Neural progenitor cell (in vitro differentiated cells): Measurements from ENCODE around the gene CLCNKA. TPM values are rescaled to one million over a fixed set of nuclear protein-coding genes. Genes with fewer than 3 reads are reported as not detected.
"Not testable (repeated sequence)": the region's sequence is repeated elsewhere in the genome, so short reads cannot be mapped to it uniquely, and the experiment has no call there.

Source experiments
- DNase-seq: peaks from one replicate; pipeline ENCODE4 v3.0.0-alpha.2; 2016; ENCODE audit warnings: low spot score
- H2AFZ ChIP-seq: fragments of 200-600 bp; sonication (generic); replicated peaks from 2 replicates; pipeline ENCODE4 v1.6.1; 2016; ENCODE audit warnings: antibody characterized with exemption
- H3F3A ChIP-seq: fragments of 200-600 bp; sonication (generic); 2 replicates; pipeline ENCODE4 v1.6.1; 2016; ENCODE audit warnings: antibody characterized with exemption, low read depth
- H3K27ac ChIP-seq: fragments of 200-600 bp; sonication (generic); 2 replicates; pipeline ENCODE4 v1.5.1; 2016; ENCODE audit warnings: mild to moderate bottlenecking
- H3K27me3 ChIP-seq: fragments of 200-600 bp; sonication (generic); 2 replicates; pipeline ENCODE4 v1.6.1; 2016; ENCODE audit warnings: mild to moderate bottlenecking, moderate library complexity
- H3K36me3 ChIP-seq: fragments of 200-600 bp; sonication (generic); 2 replicates; pipeline ENCODE4 v1.5.1; 2016
- H3K4me1 ChIP-seq: fragments of 200-600 bp; sonication (generic); 2 replicates; pipeline ENCODE4 v1.6.1; 2016; ENCODE audit warnings: mixed run types
- H3K4me2 ChIP-seq: fragments of 200-600 bp; sonication (generic); 2 replicates; pipeline ENCODE4 v1.6.1; 2016
- H3K4me3 ChIP-seq: fragments of 200-600 bp; sonication (generic); 2 replicates; pipeline ENCODE4 v1.5.1; 2016
- H3K79me2 ChIP-seq: fragments of 200-600 bp; sonication (generic); 2 replicates; pipeline ENCODE4 v1.6.1; 2016; ENCODE audit warnings: low read depth
- H3K9ac ChIP-seq: fragments of 200-600 bp; sonication (generic); 2 replicates; pipeline ENCODE4 v1.6.1; 2016
- H3K9me3 ChIP-seq: fragments of 200-600 bp; sonication (generic); 2 replicates; pipeline ENCODE4 v1.5.1; 2016; ENCODE audit warnings: low read depth
- H4K20me1 ChIP-seq: fragments of 200-600 bp; sonication (generic); 2 replicates; pipeline ENCODE4 v1.6.1; 2016; ENCODE audit warnings: low read depth
- H3K27ac Mint-ChIP-seq: 3 replicates; pipeline ENCODE4 v1.8.0; 2021; ENCODE audit warnings: mixed read lengths
- H3K27me3 Mint-ChIP-seq: 2 replicates; pipeline ENCODE4 v1.8.0; 2022; ENCODE audit warnings: low read depth, mild to moderate bottlenecking, inconsistent platforms, moderate library complexity, mixed read lengths; ENCODE audit not compliant: insufficient read depth
- H3K36me3 Mint-ChIP-seq: 3 replicates; pipeline ENCODE4 v1.8.0; 2021; ENCODE audit warnings: mixed read lengths
- H3K4me1 Mint-ChIP-seq: 3 replicates; pipeline ENCODE4 v1.8.0; 2021; ENCODE audit warnings: mixed read lengths
- H3K4me3 Mint-ChIP-seq: 3 replicates; pipeline ENCODE4 v1.8.0; 2021; ENCODE audit warnings: mild to moderate bottlenecking, moderate library complexity, mixed read lengths
- H3K9me3 Mint-ChIP-seq: 3 replicates; pipeline ENCODE4 v1.8.0; 2020; ENCODE audit warnings: mixed read lengths
- EZH2 ChIP-seq: fragments of 200-600 bp; sonication (generic); IDR thresholded peaks from 2 replicates; pipeline ENCODE4 v1.6.1; 2017; ENCODE audit warnings: antibody characterized with exemption, mild to moderate bottlenecking, moderate library complexity
- EZH2phosphoT487 ChIP-seq: fragments of 200-600 bp; sonication (generic); IDR thresholded peaks from 2 replicates; pipeline ENCODE4 v1.6.1; 2017; ENCODE audit warnings: antibody characterized with exemption
- total RNA-seq: library from RNA; depleted of rRNA; stranded (reverse); fragments of >200 nt; gene quantifications from 2 replicates; pipeline ENCODE4 v1.2.3, GENCODE V29; 2015; ENCODE audit warnings: low replicate concordance
- TF ChIP-seq, protein P1 (sequence below): fragments of 200-600 bp; sonication (generic); IDR thresholded peaks from 2 replicates; pipeline ENCODE4 v1.5.1; 2017; ENCODE audit warnings: antibody characterized with exemption, mild to moderate bottlenecking

CLCNKA gene
- total RNA-seq, 1 donor from 2014 or later = not detected

DNA sequence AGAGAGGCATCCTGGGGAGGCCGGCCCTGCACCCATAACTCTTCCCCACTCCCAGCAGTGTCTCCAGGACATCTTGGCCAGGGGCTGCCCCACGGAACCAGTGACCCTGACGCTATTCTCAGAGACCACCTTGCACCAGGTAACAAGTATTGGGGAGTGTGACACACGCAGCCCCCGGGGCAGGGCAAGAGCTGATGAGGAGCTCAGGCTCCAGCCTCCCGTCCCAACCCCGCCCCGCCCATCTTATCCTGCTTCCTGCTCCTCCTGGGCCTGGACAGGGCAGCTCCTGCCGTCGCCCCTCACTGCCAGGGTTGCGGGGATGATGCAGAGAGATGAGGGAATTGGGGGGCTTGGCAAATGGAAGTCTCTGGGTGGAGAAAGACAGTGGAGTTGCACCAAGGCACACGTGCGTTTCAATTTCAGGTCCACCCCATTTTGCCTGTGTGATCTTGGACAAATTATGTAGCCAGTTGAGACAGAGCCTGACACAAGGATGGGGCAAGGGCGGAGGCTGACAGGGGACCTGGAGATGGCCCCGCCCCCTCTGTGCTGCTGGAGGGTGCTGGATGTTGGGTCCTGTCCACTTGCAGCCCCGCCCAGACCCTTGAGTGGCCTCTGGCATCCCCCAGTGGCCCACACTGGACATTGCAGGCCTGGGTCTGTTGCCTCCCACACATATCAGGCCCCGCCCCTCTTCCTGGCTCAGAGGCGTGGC lies 10.7 kb downstream of the CLCNKA start:
- Mint-ChIP-seq H3K4me3 (peak overlapping the region; percentile 41), H3K27me3 (peaks cover 14% of the 10 kb centered on the region), H3K9me3 (no peaks in the 10 kb centered on the region), H3K4me1 (peaks cover 10% of the 10 kb centered on the region), H3K36me3 (no peaks in the 10 kb centered on the region), H3K27ac (peak overlapping the region; percentile 83)
- Histone ChIP-seq H3K27me3 (no peaks in the 10 kb centered on the region), H2AFZ (no peak overlapping the region), H3K36me3 (no peaks in the 10 kb centered on the region), H3K4me2 (no peak overlapping the region), H4K20me1 (no peaks in the 10 kb centered on the region), H3K4me1 (no peaks in the 10 kb centered on the region), H3K4me3 (no peak overlapping the region), H3F3A (no peaks in the 10 kb centered on the region), H3K79me2 (no peaks in the 10 kb centered on the region), H3K9ac (no peak overlapping the region), H3K9me3 (no peaks in the 10 kb centered on the region), H3K27ac (no peak overlapping the region)
- TF ChIP-seq, protein P1, sequence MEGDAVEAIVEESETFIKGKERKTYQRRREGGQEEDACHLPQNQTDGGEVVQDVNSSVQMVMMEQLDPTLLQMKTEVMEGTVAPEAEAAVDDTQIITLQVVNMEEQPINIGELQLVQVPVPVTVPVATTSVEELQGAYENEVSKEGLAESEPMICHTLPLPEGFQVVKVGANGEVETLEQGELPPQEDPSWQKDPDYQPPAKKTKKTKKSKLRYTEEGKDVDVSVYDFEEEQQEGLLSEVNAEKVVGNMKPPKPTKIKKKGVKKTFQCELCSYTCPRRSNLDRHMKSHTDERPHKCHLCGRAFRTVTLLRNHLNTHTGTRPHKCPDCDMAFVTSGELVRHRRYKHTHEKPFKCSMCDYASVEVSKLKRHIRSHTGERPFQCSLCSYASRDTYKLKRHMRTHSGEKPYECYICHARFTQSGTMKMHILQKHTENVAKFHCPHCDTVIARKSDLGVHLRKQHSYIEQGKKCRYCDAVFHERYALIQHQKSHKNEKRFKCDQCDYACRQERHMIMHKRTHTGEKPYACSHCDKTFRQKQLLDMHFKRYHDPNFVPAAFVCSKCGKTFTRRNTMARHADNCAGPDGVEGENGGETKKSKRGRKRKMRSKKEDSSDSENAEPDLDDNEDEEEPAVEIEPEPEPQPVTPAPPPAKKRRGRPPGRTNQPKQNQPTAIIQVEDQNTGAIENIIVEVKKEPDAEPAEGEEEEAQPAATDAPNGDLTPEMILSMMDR = peak; percentile 79
- TF ChIP-seq EZH2phosphoT487 = no peak
- DNase-seq = peak; percentile 97

DNA sequence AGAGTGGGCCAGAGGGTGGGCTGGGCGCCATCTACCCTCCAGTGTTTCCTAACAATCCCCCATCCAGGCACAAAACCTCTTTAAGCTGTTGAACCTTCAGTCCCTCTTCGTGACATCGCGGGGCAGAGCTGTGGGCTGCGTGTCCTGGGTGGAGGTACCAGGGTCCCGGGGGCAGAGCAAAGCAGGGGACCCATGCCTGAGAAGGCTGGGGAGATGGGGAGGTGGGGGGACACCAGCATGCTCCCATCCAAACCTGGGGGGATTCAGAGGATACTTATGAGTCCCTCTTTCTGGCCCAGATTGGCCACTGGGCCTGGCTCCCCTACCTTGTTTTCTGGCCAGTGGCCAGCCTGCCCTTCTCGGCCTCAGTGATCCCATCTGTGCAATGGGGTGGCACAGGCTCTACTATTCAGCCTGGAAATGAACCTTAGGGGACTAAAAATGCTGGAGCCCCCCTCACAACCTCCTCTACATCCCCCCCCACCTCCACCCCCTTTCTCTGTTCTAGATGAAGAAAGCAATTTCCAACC lies 11.3 kb downstream of the CLCNKA start:
- not testable (repeated sequence) for H3K4me1 ChIP-seq, H4K20me1 ChIP-seq, DNase-seq, H3K9me3 Mint-ChIP-seq, H3F3A ChIP-seq, H3K4me1 Mint-ChIP-seq, H3K27me3 ChIP-seq, H3K36me3 ChIP-seq, H3K4me3 Mint-ChIP-seq, H3K9me3 ChIP-seq, H3K27ac Mint-ChIP-seq, H3K36me3 Mint-ChIP-seq, H3K4me3 ChIP-seq, H3K79me2 ChIP-seq, H3K27ac ChIP-seq, H3K9ac ChIP-seq
- peaks cover 12% of the 10 kb centered on the region for H3K27me3 Mint-ChIP-seq
- peak overlapping the region; percentile 82 for H2AFZ ChIP-seq
- H3K4me2 ChIP-seq = peak overlapping the region; percentile 42

DNA sequence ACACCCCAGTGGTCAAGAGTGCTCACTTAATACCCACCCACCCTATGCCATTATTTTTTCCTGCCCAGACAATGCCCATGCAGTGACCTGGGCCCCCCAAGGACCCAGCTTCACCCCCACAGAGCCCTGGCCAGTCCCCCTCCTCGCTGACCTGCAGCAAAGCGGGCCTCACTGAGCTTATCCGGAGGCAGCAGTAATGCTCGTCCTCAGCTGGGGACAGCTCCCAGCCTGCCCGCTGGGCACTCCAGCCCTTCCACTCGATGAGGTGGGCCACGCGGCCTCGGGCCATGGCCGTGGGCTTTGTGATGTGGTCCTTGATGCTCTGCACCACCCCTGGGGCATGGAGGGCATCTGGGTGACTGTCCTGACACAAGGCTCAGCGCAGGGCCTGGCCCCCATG lies 14.6 kb downstream of the CLCNKA start:
- H3K4me3 ChIP-seq = not testable (repeated sequence)

DNA sequence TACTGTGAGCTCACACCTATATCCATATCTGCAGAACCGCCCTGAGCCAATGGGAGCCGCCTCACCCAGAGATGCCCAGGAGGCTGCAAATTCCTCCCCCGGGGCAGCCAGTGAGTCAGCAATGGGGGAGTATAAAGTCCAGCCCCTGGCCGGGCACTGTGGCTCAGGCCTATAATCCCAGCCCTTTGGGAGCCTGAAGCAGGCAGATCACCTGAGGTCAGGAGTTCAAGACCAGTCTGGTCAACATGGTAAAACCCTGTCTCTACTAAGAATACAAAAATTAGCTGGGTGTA lies 16.7 kb downstream of the CLCNKA start:
- Histone ChIP-seq H4K20me1 (no peaks in the 10 kb centered on the region), H3K36me3 (no peaks in the 10 kb centered on the region), H3K4me2 (no peak overlapping the region), H2AFZ (no peak overlapping the region), H3K27ac (no peak overlapping the region), H3K4me3 (no peak overlapping the region), H3F3A (no peaks in the 10 kb centered on the region), H3K4me1 (no peaks in the 10 kb centered on the region), H3K79me2 (no peaks in the 10 kb centered on the region), H3K9me3 (no peaks in the 10 kb centered on the region), H3K9ac (no peak overlapping the region), H3K27me3 (no peaks in the 10 kb centered on the region)
- H3K27me3 Mint-ChIP-seq = peaks cover 5% of the 10 kb centered on the region
- H3K4me3 Mint-ChIP-seq = no peak overlapping the region
- no peak overlapping the region for H3K27ac Mint-ChIP-seq
- peaks cover 11% of the 10 kb centered on the region for H3K4me1 Mint-ChIP-seq
- H3K36me3 Mint-ChIP-seq = no peaks in the 10 kb centered on the region
- no peak for DNase-seq
- TF ChIP-seq, protein P1 = no peak
- TF ChIP-seq EZH2 (no peak), EZH2phosphoT487 (no peak)
- no peaks in the 10 kb centered on the region for H3K9me3 Mint-ChIP-seq

More for the DNA sequence above, 14.6 kb downstream of the CLCNKA start:
- not testable (repeated sequence) for H3K27me3 ChIP-seq, H3K36me3 ChIP-seq, H3K27me3 Mint-ChIP-seq, H3K27ac Mint-ChIP-seq, H3F3A ChIP-seq, H3K79me2 ChIP-seq, H2AFZ ChIP-seq, H3K9ac ChIP-seq, H4K20me1 ChIP-seq, H3K36me3 Mint-ChIP-seq, H3K4me3 Mint-ChIP-seq, DNase-seq, H3K9me3 ChIP-seq, H3K27ac ChIP-seq, H3K4me2 ChIP-seq, H3K4me1 ChIP-seq, H3K9me3 Mint-ChIP-seq
- peaks cover 14% of the 10 kb centered on the region for H3K4me1 Mint-ChIP-seq

DNA sequence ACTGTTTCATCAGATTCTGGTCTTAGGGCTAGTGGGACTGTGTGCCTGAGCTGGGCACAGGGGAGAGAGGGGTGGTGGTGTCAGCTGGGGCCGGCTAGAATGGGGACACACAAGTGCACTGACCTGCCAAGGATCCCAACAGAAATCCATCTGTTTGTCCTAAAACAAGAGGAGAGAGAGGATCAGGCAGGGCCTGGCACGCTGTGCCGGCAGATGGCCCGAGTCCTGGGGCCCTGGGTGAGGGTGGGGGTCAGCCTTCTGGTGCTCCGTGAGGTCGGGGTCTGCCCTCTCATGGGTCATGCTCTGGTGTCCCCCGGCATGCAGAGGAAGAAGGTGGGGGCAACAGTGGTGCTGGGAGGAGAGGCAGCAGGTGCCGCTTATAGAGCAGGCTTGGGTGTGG lies 18.0 kb downstream of the CLCNKA start:
- H3K27ac Mint-ChIP-seq, H3K9me3 Mint-ChIP-seq, H2AFZ ChIP-seq, H3F3A ChIP-seq, H3K27me3 Mint-ChIP-seq, H3K4me3 ChIP-seq, H3K79me2 ChIP-seq, H4K20me1 ChIP-seq, H3K4me2 ChIP-seq, H3K9ac ChIP-seq, DNase-seq, H3K4me1 ChIP-seq, H3K27me3 ChIP-seq, H3K9me3 ChIP-seq, H3K27ac ChIP-seq, H3K36me3 ChIP-seq, H3K36me3 Mint-ChIP-seq, H3K4me3 Mint-ChIP-seq: not testable (repeated sequence)
- peaks cover 16% of the 10 kb centered on the region for H3K4me1 Mint-ChIP-seq
